IMR-90 (cell line): Measurements from ENCODE around the gene TMEM170B. TPM values are rescaled to one million over a fixed set of nuclear protein-coding genes. Genes with fewer than 3 reads are reported as not detected.

Experiments used
- ATAC-seq: fragments of 200-7000 bp; cut with Tn5 transposase; 2 replicates; pipeline ENCODE4 v1.9.1; 2020; ENCODE audit warnings: low read depth, mild to moderate bottlenecking, moderate library complexity
- BruUV-seq: library from RNA; stranded (reverse); fragments of 400-500 nt; replicated peaks from 2 replicates; lab custom pipeline; 2021; lab: Mats Ljungman, UMichigan
- CTCF ChIA-PET: fragments of 300-600 bp; formaldehyde crosslinking; extraction: SDS; loops from one replicate; lab custom pipeline; 2021; ENCODE audit warnings: antibody characterized with exemption; lab: Yijun Ruan, JAX
- POLR2A ChIA-PET: fragments of 300-600 bp; sonication (Branson Sonifier 250); formaldehyde crosslinking; loops from one replicate; lab custom pipeline; 2022; ENCODE audit warnings: antibody characterized with exemption; ENCODE audit not compliant: unreplicated experiment; lab: Charles Lee
- DNase-seq: peaks from one replicate; pipeline ENCODE4 v3.0.0; 2013
- H2AFZ ChIP-seq: replicated peaks from 2 replicates; pipeline ENCODE3; 2013; ENCODE audit warnings: low read length, mild to moderate bottlenecking; ENCODE audit not compliant: poor library complexity
- H2AK5ac ChIP-seq: 2 replicates; pipeline ENCODE4 v1.6.1; 2013; ENCODE audit warnings: low read depth, low read length, inconsistent platforms
- H2AK9ac ChIP-seq: replicated peaks from 2 replicates; pipeline ENCODE3; 2013; ENCODE audit warnings: mild to moderate bottlenecking, low read depth, low read length, moderate library complexity; ENCODE audit not compliant: poor library complexity
- H2BK120ac ChIP-seq: 2 replicates; pipeline ENCODE4 v1.6.1; 2013; ENCODE audit warnings: low read depth, low read length, inconsistent platforms
- H2BK15ac ChIP-seq: 3 replicates; pipeline ENCODE4 v1.6.1; 2013; ENCODE audit warnings: low read depth, low read length, inconsistent platforms
- H2BK20ac ChIP-seq: 2 replicates; pipeline ENCODE4 v1.6.1; 2013; ENCODE audit warnings: low read depth, mild to moderate bottlenecking, inconsistent platforms, low read length, moderate library complexity
- H2BK5ac ChIP-seq: 2 replicates; pipeline ENCODE4 v1.6.1; 2013; ENCODE audit warnings: mild to moderate bottlenecking, low read depth, low read length, inconsistent platforms; ENCODE audit not compliant: poor library complexity, severe bottlenecking
- H3K14ac ChIP-seq: replicated peaks from 2 replicates; pipeline ENCODE4 v1.6.1; 2013; ENCODE audit warnings: low read depth, low read length, inconsistent platforms
- H3K18ac ChIP-seq: 2 replicates; pipeline ENCODE4 v1.6.1; 2013; ENCODE audit warnings: low read depth, low read length, control low read depth
- H3K23ac ChIP-seq: 2 replicates; pipeline ENCODE4 v1.6.1; 2013; ENCODE audit warnings: low read depth, low read length, inconsistent platforms
- H3K27ac ChIP-seq: 2 replicates; pipeline ENCODE4 v1.5.1; 2013; ENCODE audit warnings: mild to moderate bottlenecking, control low read depth, low read length; ENCODE audit not compliant: insufficient read depth
- H3K27me3 ChIP-seq: 2 replicates; pipeline ENCODE4 v1.6.1; 2013; ENCODE audit warnings: low read length; ENCODE audit not compliant: control insufficient read depth, insufficient read depth
- H3K36me3 ChIP-seq: 2 replicates; pipeline ENCODE4 v1.6.1; 2013; ENCODE audit warnings: low read length, mixed read lengths; ENCODE audit not compliant: control insufficient read depth, insufficient read depth
- H3K4ac ChIP-seq: 2 replicates; pipeline ENCODE4 v1.6.1; 2013; ENCODE audit warnings: low read depth, low read length, inconsistent platforms
- H3K4me1 ChIP-seq: 2 replicates; pipeline ENCODE4 v1.6.1; 2013; ENCODE audit warnings: low read length, mixed read lengths; ENCODE audit not compliant: control insufficient read depth, insufficient read depth
- H3K4me2 ChIP-seq: 2 replicates; pipeline ENCODE4 v1.6.1; 2013; ENCODE audit warnings: low read depth, mild to moderate bottlenecking, control low read depth, low read length, moderate library complexity
- H3K4me3 ChIP-seq: 2 replicates; pipeline ENCODE4 v1.5.1; 2013; ENCODE audit warnings: low read depth, mild to moderate bottlenecking, control low read depth, low read length, moderate library complexity; ENCODE audit not compliant: insufficient read depth
- H3K56ac ChIP-seq: 2 replicates; pipeline ENCODE4 v1.6.1; 2013; ENCODE audit warnings: low read length, inconsistent platforms; ENCODE audit not compliant: insufficient read depth; ENCODE audit errors: extremely low read depth
- H3K79me1 ChIP-seq, 2 experiments: 2 replicates each; pipeline ENCODE4 v1.6.1; 2013; ENCODE audit warnings: low read length in 2 of 2, inconsistent platforms in 1 of 2, low read depth in 1 of 2
- H3K9ac ChIP-seq: 2 replicates; pipeline ENCODE4 v1.6.1; 2013; ENCODE audit warnings: low read depth, low read length, control low read depth
- H3K9me1 ChIP-seq: 2 replicates; pipeline ENCODE4 v1.6.1; 2013; ENCODE audit warnings: low read length, inconsistent platforms; ENCODE audit not compliant: insufficient read depth
- H3K9me3 ChIP-seq: 2 replicates; pipeline ENCODE4 v1.6.1; 2013; ENCODE audit warnings: low read length; ENCODE audit not compliant: control insufficient read depth, insufficient read depth
- H4K20me1 ChIP-seq: 2 replicates; pipeline ENCODE4 v1.6.1; 2013; ENCODE audit warnings: low read length, inconsistent platforms; ENCODE audit not compliant: insufficient read depth
- H4K5ac ChIP-seq: 2 replicates; pipeline ENCODE4 v1.6.1; 2013; ENCODE audit warnings: mild to moderate bottlenecking, low read depth, low read length, control low read depth
- H4K8ac ChIP-seq, 2 experiments: 2 replicates each; pipeline ENCODE4 v1.6.1; 2013; ENCODE audit warnings: low read depth in 2 of 2, low read length in 2 of 2, control low read depth in 1 of 2, inconsistent platforms in 1 of 2
- H4K91ac ChIP-seq: 2 replicates; pipeline ENCODE4 v1.6.1; 2013; ENCODE audit warnings: low read depth, low read length, inconsistent platforms; ENCODE audit not compliant: insufficient read depth
- CHD1 ChIP-seq: IDR thresholded peaks from 2 replicates; pipeline ENCODE4 v1.6.1; 2012; ENCODE audit warnings: low read depth, low read length, improper control_type of control experiment
- FOS ChIP-seq: fragments of 150-350 bp; IDR thresholded peaks from 2 replicates; pipeline ENCODE4 v1.6.1; 2016; ENCODE audit warnings: low read depth, low read length
- MAZ ChIP-seq: IDR thresholded peaks from 2 replicates; pipeline ENCODE4 v1.6.1; 2012; ENCODE audit warnings: low read depth, mild to moderate bottlenecking, low read length, improper control_type of control experiment, moderate library complexity, borderline replicate concordance
- MXI1 ChIP-seq: IDR thresholded peaks from 2 replicates; pipeline ENCODE4 v1.6.1; 2012; ENCODE audit warnings: low read depth, mild to moderate bottlenecking, low read length, moderate library complexity, borderline replicate concordance
- NFE2L2 ChIP-seq: fragments of 150-350 bp; IDR thresholded peaks from 2 replicates; pipeline ENCODE4 v1.6.1; 2016; ENCODE audit warnings: low read depth, mild to moderate bottlenecking, low read length
- POLR2A ChIP-seq: IDR thresholded peaks from 2 replicates; pipeline ENCODE4 v1.6.1; 2012; ENCODE audit warnings: mild to moderate bottlenecking, low read depth, low read length
- RAD21 ChIP-seq: IDR thresholded peaks from 2 replicates; pipeline ENCODE4 v1.6.1; 2012; ENCODE audit warnings: low read length, improper control_type of control experiment
- RCOR1 ChIP-seq: IDR thresholded peaks from 2 replicates; pipeline ENCODE4 v1.6.1; 2012; ENCODE audit warnings: mild to moderate bottlenecking, low read length, improper control_type of control experiment; ENCODE audit not compliant: insufficient replicate concordance
- WGBS, 2 experiments: methylation state at CpG; one replicate each; pipeline versions ENCODE4 v1.1.5 to v1.1.7; 2013; ENCODE audit warnings: missing lambda C conversion rate in 2 of 2; ENCODE audit not compliant: insufficient read length in 1 of 2; ENCODE audit errors: extremely low coverage in 2 of 2; 5-methylcytosine and 5-hydroxymethylcytosine counted together
- dilution Hi-C: fragments of 300-500 bp; cut with HindIII; formaldehyde crosslinking; loops from one replicate; pipeline ENCODE4 v1.14.3; 2018; ENCODE audit warnings: low sequenced_read_pairs; ENCODE audit not compliant: unreplicated experiment
- in situ Hi-C: fragments of 300-500 bp; cut with MboI; formaldehyde crosslinking; loops from 3 replicates; pipeline ENCODE4 v1.14.3; 2019; ENCODE audit warnings: low sequenced_read_pairs, inconsistent platforms, mixed read lengths
- intact Hi-C: fragments of 100-400 bp; cut with micrococcal nuclease; formaldehyde crosslinking; loops from 2 replicates; pipeline ENCODE4 v1.10.0; 2022
- polyA plus RNA-seq, 3 experiments: library from polyadenylated mRNA; depleted of rRNA; stranded (reverse); fragments of >200 nt; gene quantifications; 2 replicates each; pipeline ENCODE4 v1.2.3, GENCODE V29; 2012; ENCODE audit warnings: low replicate concordance in 1 of 3
- total RNA-seq: library from RNA; depleted of rRNA; stranded (reverse); fragments of >200 nt; gene quantifications from 2 replicates; pipeline ENCODE4 v1.2.3, GENCODE V29; 2012
- TF ChIP-seq, protein P1 (sequence below): conservative IDR thresholded peaks from 2 replicates; pipeline ENCODE4 v1.5.1; 2012; ENCODE audit warnings: mild to moderate bottlenecking, low read depth, low read length, improper control_type of control experiment
- TF ChIP-seq, protein P2 (sequence below): fragments of 150-350 bp; IDR thresholded peaks from 2 replicates; pipeline ENCODE4 v1.6.1; 2016; ENCODE audit warnings: low read depth, mild to moderate bottlenecking, low read length, moderate library complexity, borderline replicate concordance

The TMEM170B gene
- total and polyA plus RNA-seq, 2 of the 4 experiments (the other 2 are of a cell fraction) = 0.10 to 0.18 TPM

DNA sequence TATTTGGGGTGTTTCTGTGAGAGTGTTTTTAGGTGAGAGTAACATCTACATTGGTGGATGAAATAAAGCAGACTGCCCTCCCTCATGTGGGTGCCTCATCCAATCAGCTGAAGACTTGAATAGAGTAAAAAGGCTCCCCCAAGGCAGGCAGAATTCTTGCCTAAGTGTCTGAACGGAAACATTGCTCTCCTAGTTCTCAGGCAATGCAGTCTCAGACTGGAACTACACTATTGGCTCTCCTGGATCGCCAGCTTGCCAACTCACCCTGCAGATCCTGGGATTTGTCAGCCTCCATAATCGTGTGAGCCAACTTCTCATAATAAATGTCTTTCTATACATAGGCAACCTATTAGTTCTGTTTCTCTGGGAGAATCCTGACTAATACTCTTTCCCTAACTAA is 5.5 kb upstream of the TMEM170B start:
- H3K9me3 ChIP-seq = no peaks in the 10 kb centered on the region
- no peak overlapping the region for H2AFZ ChIP-seq
- H3K4me2 ChIP-seq = no peak overlapping the region
- H2BK120ac ChIP-seq = no peak overlapping the region
- H3K9me1 ChIP-seq = no peaks in the 10 kb centered on the region
- H4K5ac ChIP-seq = no peak overlapping the region
- dilution Hi-C loops (no loop called here), in situ Hi-C loops (no loop called here), intact Hi-C loops (no loop called here)
- no peak overlapping the region for H2AK5ac ChIP-seq
- H2BK5ac ChIP-seq = no peak overlapping the region
- H3K14ac ChIP-seq = no peak overlapping the region
- WGBS, 2 experiments = 40% methylated on average over 1 of the region's 3 CpGs; no CpG with 5 or more reads in 1 of the 2 experiments
- no peak overlapping the region for H3K23ac ChIP-seq
- H4K8ac ChIP-seq = no peak overlapping the region
- H3K27ac ChIP-seq = no peak overlapping the region
- H2AK9ac ChIP-seq = no peak overlapping the region
- no peak overlapping the region for H3K9ac ChIP-seq
- ChIA-PET POLR2A (no interaction called here), CTCF (no interaction called here)
- no peak overlapping the region for H3K56ac ChIP-seq
- H3K4ac ChIP-seq = no peak overlapping the region
- DNase-seq (no peak), ATAC-seq (no peak; the same call in 1 of the 2 replicates)
- no peak overlapping the region for H2BK15ac ChIP-seq
- H3K36me3 ChIP-seq = no peaks in the 10 kb centered on the region
- no peak overlapping the region for H2BK20ac ChIP-seq
- BruUV-seq = no TSS peak
- no peaks in the 10 kb centered on the region for H3K4me1 ChIP-seq
- no peak overlapping the region for H4K91ac ChIP-seq
- H3K79me1 ChIP-seq = no peaks in the 10 kb centered on the region
- no peak overlapping the region for H3K4me3 ChIP-seq
- no peak overlapping the region for H3K18ac ChIP-seq
- H3K27me3 ChIP-seq = peaks cover 11% of the 10 kb centered on the region
- H4K20me1 ChIP-seq = no peaks in the 10 kb centered on the region
- TF ChIP-seq POLR2A (no peak), NFE2L2 (no peak), RAD21 (no peak), RCOR1 (no peak), MAZ (no peak), CHD1 (no peak), FOS (no peak), MXI1 (no peak)
- TF ChIP-seq, protein P1, sequence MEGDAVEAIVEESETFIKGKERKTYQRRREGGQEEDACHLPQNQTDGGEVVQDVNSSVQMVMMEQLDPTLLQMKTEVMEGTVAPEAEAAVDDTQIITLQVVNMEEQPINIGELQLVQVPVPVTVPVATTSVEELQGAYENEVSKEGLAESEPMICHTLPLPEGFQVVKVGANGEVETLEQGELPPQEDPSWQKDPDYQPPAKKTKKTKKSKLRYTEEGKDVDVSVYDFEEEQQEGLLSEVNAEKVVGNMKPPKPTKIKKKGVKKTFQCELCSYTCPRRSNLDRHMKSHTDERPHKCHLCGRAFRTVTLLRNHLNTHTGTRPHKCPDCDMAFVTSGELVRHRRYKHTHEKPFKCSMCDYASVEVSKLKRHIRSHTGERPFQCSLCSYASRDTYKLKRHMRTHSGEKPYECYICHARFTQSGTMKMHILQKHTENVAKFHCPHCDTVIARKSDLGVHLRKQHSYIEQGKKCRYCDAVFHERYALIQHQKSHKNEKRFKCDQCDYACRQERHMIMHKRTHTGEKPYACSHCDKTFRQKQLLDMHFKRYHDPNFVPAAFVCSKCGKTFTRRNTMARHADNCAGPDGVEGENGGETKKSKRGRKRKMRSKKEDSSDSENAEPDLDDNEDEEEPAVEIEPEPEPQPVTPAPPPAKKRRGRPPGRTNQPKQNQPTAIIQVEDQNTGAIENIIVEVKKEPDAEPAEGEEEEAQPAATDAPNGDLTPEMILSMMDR = no peak
- TF ChIP-seq, protein P2, sequence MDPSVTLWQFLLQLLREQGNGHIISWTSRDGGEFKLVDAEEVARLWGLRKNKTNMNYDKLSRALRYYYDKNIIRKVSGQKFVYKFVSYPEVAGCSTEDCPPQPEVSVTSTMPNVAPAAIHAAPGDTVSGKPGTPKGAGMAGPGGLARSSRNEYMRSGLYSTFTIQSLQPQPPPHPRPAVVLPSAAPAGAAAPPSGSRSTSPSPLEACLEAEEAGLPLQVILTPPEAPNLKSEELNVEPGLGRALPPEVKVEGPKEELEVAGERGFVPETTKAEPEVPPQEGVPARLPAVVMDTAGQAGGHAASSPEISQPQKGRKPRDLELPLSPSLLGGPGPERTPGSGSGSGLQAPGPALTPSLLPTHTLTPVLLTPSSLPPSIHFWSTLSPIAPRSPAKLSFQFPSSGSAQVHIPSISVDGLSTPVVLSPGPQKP = no peak
